ENCODE data around the gene PCDHA3.
"Not testable (repeated sequence)": the region's sequence is repeated elsewhere in the genome, so short reads cannot be mapped to it uniquely, and the experiment has no call there.

PCDHA3 gene

GRCh38 chr5:140827704-140828361 is 27.0 kb downstream of the PCDHA3 start, which contains the start of gene PCDHA6:
TSS of gene PCDHA6 (plus strand) at chr5:140827960. CDS start at chr5:140828092, 132 bp downstream.
- Mint-ChIP-seq H3K36me3 (ENCODE audit: insufficient read depth) (no peaks in the 10 kb centered on the region), H3K27me3 (peaks cover 44% of the 10 kb centered on the region), H3K4me1 (no peaks in the 10 kb centered on the region), H3K27ac (ENCODE audit: low read depth) (no peak within 1 kb of the TSS), H3K4me3 (no peak within 1 kb of the TSS), H3K9me3 (no peaks in the 10 kb centered on the region)
- no peak for ATAC-seq (replicated peaks; ENCODE audit: extremely low read depth, poor library complexity, severe bottlenecking)
- DNase-seq (ENCODE audit: low spot score in 2 of 2): no peak

DNA sequence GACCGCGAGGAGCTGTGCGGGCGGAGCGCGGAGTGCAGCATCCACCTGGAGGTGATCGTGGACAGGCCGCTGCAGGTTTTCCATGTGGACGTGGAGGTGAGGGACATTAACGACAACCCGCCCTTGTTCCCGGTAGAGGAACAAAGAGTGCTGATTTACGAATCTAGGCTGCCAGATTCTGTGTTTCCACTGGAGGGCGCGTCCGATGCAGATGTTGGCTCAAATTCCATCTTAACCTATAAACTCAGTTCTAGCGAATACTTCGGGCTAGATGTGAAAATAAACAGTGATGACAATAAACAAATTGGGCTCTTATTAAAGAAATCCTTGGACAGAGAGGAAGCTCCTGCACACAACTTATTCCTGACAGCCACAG is 27.5 kb downstream of the PCDHA3 start:
- Mint-ChIP-seq H3K27me3 (peaks cover 49% of the 10 kb centered on the region), H3K9me3 (no peaks in the 10 kb centered on the region), H3K27ac (ENCODE audit: low read depth) (no peak overlapping the region), H3K4me1 (no peaks in the 10 kb centered on the region), H3K36me3 (ENCODE audit: insufficient read depth) (no peaks in the 10 kb centered on the region), H3K4me3 (no peak overlapping the region)
- DNase-seq (ENCODE audit: low spot score in 2 of 2) (no peak), ATAC-seq (replicated peaks; ENCODE audit: extremely low read depth, poor library complexity, severe bottlenecking) (no peak)

GRCh38 chr5:140829511-140830501 is 28.9 kb downstream of the PCDHA3 start:
- not testable (repeated sequence) for H3K4me1 Mint-ChIP-seq; H3K36me3 Mint-ChIP-seq (ENCODE audit: insufficient read depth); H3K9me3 Mint-ChIP-seq; H3K27ac Mint-ChIP-seq (ENCODE audit: low read depth); DNase-seq (ENCODE audit: low spot score in 2 of 2); H3K4me3 Mint-ChIP-seq; ATAC-seq (replicated peaks; ENCODE audit: extremely low read depth, poor library complexity, severe bottlenecking)
- H3K27me3 Mint-ChIP-seq: peaks cover 50% of the 10 kb centered on the region

DNA sequence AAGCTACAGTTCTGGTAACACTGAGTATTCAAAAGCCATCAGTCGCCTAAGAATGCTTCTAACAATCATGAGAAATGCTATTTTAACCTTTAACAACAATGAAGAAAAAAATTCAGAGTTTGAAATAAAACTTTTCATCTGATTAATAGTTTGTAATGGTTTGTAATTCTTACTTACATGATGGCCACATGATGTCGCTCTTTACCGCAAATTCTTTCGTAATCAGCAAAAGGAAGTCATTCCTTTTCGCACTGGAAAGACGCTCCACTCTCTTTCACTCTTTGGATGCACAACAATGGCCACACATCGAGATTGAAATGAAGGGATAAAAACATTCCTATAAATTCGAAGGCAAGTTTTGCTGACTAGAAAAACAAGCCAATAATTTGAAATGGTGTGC is 33.1 kb downstream of the PCDHA3 start, which contains the start of gene PCDHA7:
Gene PCDHA7, plus strand, starts transcription at position 277 of the 400 bp plus-strand sequence. Its CDS starts 115 bp downstream, at position 392.
- H3K27me3 Mint-ChIP-seq: peaks cover 25% of the 10 kb centered on the region
- DNase-seq (ENCODE audit: low spot score in 2 of 2) (no peak), ATAC-seq (replicated peaks; ENCODE audit: extremely low read depth, poor library complexity, severe bottlenecking) (no peak)
- no peaks in the 10 kb centered on the region for H3K4me1 Mint-ChIP-seq
- H3K36me3 Mint-ChIP-seq (ENCODE audit: insufficient read depth): peaks cover 3% of the 10 kb centered on the region
- no peaks in the 10 kb centered on the region for H3K9me3 Mint-ChIP-seq
- H3K4me3 Mint-ChIP-seq: no peak within 1 kb of the TSS
- H3K27ac Mint-ChIP-seq (ENCODE audit: low read depth): no peak within 1 kb of the TSS

DNA sequence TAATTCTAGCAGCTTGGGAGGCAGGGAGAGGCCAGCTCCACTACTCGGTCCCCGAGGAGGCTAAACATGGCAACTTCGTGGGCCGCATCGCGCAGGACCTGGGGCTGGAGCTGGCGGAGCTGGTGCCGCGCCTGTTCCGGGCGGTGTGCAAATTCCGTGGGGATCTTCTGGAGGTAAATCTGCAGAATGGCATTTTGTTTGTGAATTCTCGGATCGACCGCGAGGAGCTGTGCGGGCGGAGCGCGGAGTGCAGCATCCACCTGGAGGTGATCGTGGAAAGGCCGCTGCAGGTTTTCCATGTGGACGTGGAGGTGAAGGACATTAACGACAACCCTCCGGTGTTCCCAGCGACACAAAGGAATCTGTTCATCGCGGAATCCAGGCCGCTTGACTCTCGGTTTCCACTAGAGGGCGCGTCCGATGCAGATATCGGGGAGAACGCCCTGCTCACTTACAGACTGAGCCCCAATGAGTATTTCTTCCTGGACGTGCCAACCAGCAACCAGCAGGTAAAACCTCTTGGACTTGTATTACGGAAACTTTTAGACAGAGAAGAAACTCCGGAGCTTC is 33.7 kb downstream of the PCDHA3 start:
- H3K27ac Mint-ChIP-seq (ENCODE audit: low read depth); H3K9me3 Mint-ChIP-seq; H3K4me1 Mint-ChIP-seq; ATAC-seq (replicated peaks; ENCODE audit: extremely low read depth, poor library complexity, severe bottlenecking); H3K4me3 Mint-ChIP-seq; H3K36me3 Mint-ChIP-seq (ENCODE audit: insufficient read depth); DNase-seq (ENCODE audit: low spot score in 2 of 2): not testable (repeated sequence)
- peaks cover 29% of the 10 kb centered on the region for H3K27me3 Mint-ChIP-seq

- Mint-ChIP-seq H3K27me3 (peaks cover 37% of the 10 kb centered on the region), H3K9me3 (no peaks in the 10 kb centered on the region), H3K36me3 (ENCODE audit: insufficient read depth) (peaks cover 3% of the 10 kb centered on the region), H3K4me3 (no peak overlapping the region), H3K4me1 (no peaks in the 10 kb centered on the region), H3K27ac (ENCODE audit: low read depth) (no peak overlapping the region)
- no peak for ATAC-seq (replicated peaks; ENCODE audit: extremely low read depth, poor library complexity, severe bottlenecking)
- no peak for DNase-seq (ENCODE audit: low spot score in 2 of 2)
These were observed 35.0 kb downstream of the PCDHA3 start for GRCh38 chr5:140835622-140836510.

- peaks cover 24% of the 10 kb centered on the region for H3K27me3 Mint-ChIP-seq
- H3K27ac Mint-ChIP-seq (ENCODE audit: low read depth): no peak within 1 kb of the TSS
- DNase-seq (ENCODE audit: low spot score in 2 of 2): no peak
These were observed 40.4 kb downstream of the PCDHA3 start, which contains the start of gene PCDHA8 for GRCh38 chr5:140840978-140841962. TSS of gene PCDHA8 (plus strand) at chr5:140841187. CDS start at chr5:140841322, 135 bp downstream.

DNA sequence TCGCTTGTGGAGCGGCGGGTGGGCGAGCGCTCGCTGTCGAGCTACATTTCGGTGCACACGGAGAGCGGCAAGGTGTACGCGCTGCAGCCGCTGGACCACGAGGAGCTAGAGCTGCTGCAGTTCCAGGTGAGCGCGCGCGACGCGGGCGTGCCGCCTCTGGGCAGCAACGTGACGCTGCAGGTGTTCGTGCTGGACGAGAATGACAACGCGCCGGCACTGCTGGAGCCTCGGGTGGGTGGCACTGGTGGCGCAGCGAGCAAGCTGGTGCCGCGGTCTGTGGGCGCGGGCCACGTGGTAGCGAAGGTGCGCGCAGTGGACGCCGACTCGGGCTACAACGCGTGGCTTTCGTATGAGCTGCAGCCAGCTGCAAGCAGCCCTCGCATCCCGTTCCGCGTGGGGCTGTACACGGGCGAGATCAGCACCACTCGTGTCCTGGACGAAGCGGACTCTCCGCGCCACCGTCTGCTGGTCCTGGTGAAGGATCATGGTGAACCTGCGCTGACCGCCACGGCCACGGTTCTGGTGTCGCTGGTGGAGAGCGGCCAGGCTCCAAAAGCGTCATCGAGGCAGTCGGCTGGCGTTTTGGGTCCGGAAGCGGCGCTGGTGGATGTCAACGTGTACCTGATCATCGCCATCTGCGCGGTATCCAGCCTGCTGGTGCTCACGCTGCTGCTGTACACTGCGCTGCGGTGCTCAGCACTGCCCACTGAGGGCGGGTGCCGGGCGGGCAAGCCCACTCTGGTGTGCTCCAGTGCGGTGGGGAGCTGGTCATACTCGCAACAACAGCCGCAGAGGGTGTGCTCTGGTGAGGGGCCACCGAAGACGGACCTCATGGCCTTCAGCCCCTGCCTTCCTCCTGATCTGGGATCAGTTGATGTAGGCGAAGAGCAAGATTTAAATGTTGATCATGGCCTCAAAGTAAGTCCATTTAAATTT is 42.2 kb downstream of the PCDHA3 start:
- ATAC-seq (replicated peaks; ENCODE audit: extremely low read depth, poor library complexity, severe bottlenecking) (no peak), DNase-seq (ENCODE audit: low spot score in 2 of 2) (no peak)
- H3K4me3 Mint-ChIP-seq: no peak overlapping the region
- H3K27me3 Mint-ChIP-seq: peaks cover 38% of the 10 kb centered on the region
- no peaks in the 10 kb centered on the region for H3K4me1 Mint-ChIP-seq
- no peak overlapping the region for H3K27ac Mint-ChIP-seq (ENCODE audit: low read depth)
- H3K36me3 Mint-ChIP-seq (ENCODE audit: insufficient read depth): no peaks in the 10 kb centered on the region
- peaks cover 6% of the 10 kb centered on the region for H3K9me3 Mint-ChIP-seq

More at GRCh38 chr5:140840978-140841962, 40.4 kb downstream of the PCDHA3 start, which contains the start of gene PCDHA8:
- Mint-ChIP-seq H3K36me3 (ENCODE audit: insufficient read depth) (no peaks in the 10 kb centered on the region), H3K4me1 (no peaks in the 10 kb centered on the region), H3K4me3 (no peak within 1 kb of the TSS), H3K9me3 (no peaks in the 10 kb centered on the region)
- ATAC-seq (replicated peaks; ENCODE audit: extremely low read depth, poor library complexity, severe bottlenecking): no peak

GRCh38 chr5:140848139-140849102 is 47.6 kb downstream of the PCDHA3 start, which contains the start of gene PCDHA9:
TSS of gene PCDHA9 (plus strand) at chr5:140848382. CDS start at chr5:140848496, 114 bp downstream.
- not testable (repeated sequence) for H3K4me3 Mint-ChIP-seq; H3K9me3 Mint-ChIP-seq; H3K36me3 Mint-ChIP-seq (ENCODE audit: insufficient read depth); H3K4me1 Mint-ChIP-seq; H3K27ac Mint-ChIP-seq (ENCODE audit: low read depth); DNase-seq (ENCODE audit: low spot score in 2 of 2); ATAC-seq (replicated peaks; ENCODE audit: extremely low read depth, poor library complexity, severe bottlenecking)
- peaks cover 33% of the 10 kb centered on the region for H3K27me3 Mint-ChIP-seq
